Adrenal gland (tissue), 5 donors: ENCODE measurements around the gene ARFGAP3.

Source experiments
- CTCF ChIP-seq, 6 experiments: fragments of 450-650 bp in 4 of 6; fragments of 200-600 bp in 2 of 6; sonication (generic) in 1 of 6; IDR thresholded peaks; 1 replicate in 5 of 6; 2 replicates in 1 of 6; pipeline versions ENCODE4 v1.5.1 to v1.8.0; 2016 to 2021; ENCODE audit warnings: antibody characterized with exemption in 6 of 6, mild to moderate bottlenecking in 2 of 6, moderate library complexity in 1 of 6
- POLR2A ChIP-seq, 2 donors: fragments of 450-650 bp; IDR thresholded peaks; one replicate each; pipeline ENCODE4 v1.6.1; 2017; ENCODE audit warnings: antibody characterized with exemption in 2 of 2, mild to moderate bottlenecking in 2 of 2, moderate library complexity in 1 of 2
- donor health status: DM: no; HTN: no; CAD: no.

DNA sequence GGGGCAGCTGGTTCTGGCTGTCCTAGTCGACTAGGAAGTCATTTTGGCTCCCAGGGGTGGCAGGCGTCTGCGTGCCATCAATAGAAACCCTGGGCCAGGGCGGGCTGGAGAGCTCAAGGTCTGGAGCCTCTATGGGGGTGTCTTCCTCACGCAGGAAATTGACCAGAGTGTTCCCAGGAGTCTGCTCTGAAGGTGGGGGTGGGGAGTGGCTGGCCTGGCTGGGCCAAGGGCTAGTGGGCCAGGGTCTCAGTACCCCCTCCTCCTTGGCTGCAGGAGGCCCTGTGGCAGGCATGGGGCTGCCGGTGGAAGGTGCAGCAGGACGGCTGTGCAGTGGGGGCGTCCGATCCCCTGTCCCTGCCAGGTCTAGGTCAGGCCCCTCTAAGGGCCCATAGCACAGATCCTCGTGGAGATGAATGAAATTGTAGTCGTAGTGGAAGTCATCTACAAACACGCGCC lies 64.6 kb downstream of the ARFGAP3 start:
- TF ChIP-seq CTCF (IDR thresholded peaks at IDR 0.05) (no peak), POLR2A (IDR thresholded peaks at IDR 0.05) (no peak)
